Endodermal cell (in vitro differentiated cells): ENCODE data around the gene APOBR. TPM values are rescaled to one million over a fixed set of nuclear protein-coding genes. Genes with fewer than 3 reads are reported as not detected.

Experiments
- DNase-seq: peaks from one replicate; pipeline ENCODE4 v3.0.0-alpha.2; 2017
- H3K27ac ChIP-seq: 2 replicates; pipeline ENCODE4 v1.5.1; 2013; ENCODE audit warnings: mild to moderate bottlenecking, low read depth, low read length, moderate library complexity
- H3K27me3 ChIP-seq: 2 replicates; pipeline ENCODE4 v1.6.1; 2013; ENCODE audit warnings: mild to moderate bottlenecking, low read length, moderate library complexity; ENCODE audit not compliant: insufficient read depth, control insufficient read depth, poor library complexity, severe bottlenecking
- H3K36me3 ChIP-seq: 2 replicates; pipeline ENCODE4 v1.7.0; 2013; ENCODE audit warnings: mild to moderate bottlenecking, low read length, moderate library complexity; ENCODE audit not compliant: control insufficient read depth, insufficient read depth
- H3K4me1 ChIP-seq: one replicate; pipeline ENCODE4 v1.7.0; 2013; ENCODE audit warnings: low read length; ENCODE audit not compliant: control insufficient read depth, insufficient read depth
- H3K4me3 ChIP-seq: 2 replicates; pipeline ENCODE4 v1.5.1; 2013; ENCODE audit warnings: mild to moderate bottlenecking, low read length, moderate library complexity
- H3K9ac ChIP-seq: 2 replicates; pipeline ENCODE4 v1.6.1; 2013; ENCODE audit warnings: mild to moderate bottlenecking, low read length, moderate library complexity; ENCODE audit not compliant: poor library complexity, severe bottlenecking; ENCODE audit errors: extremely low read depth
- H3K9me3 ChIP-seq: 2 replicates; pipeline ENCODE4 v1.6.1; 2013; ENCODE audit warnings: mild to moderate bottlenecking, low read length, moderate library complexity; ENCODE audit not compliant: control insufficient read depth
- H3K27ac Mint-ChIP-seq: 2 replicates; pipeline ENCODE4 v1.8.0; 2020; ENCODE audit warnings: mixed read lengths
- H3K27me3 Mint-ChIP-seq: 2 replicates; pipeline ENCODE4 v1.8.0; 2021; ENCODE audit warnings: mild to moderate bottlenecking, mixed read lengths; ENCODE audit not compliant: insufficient read depth
- H3K36me3 Mint-ChIP-seq: 2 replicates; pipeline ENCODE4 v1.8.0; 2020; ENCODE audit warnings: low read depth, mixed read lengths
- H3K4me1 Mint-ChIP-seq: 2 replicates; pipeline ENCODE4 v1.8.0; 2020; ENCODE audit warnings: mixed read lengths
- H3K4me3 Mint-ChIP-seq: 2 replicates; pipeline ENCODE4 v1.8.0; 2020; ENCODE audit warnings: mild to moderate bottlenecking, moderate library complexity, mixed read lengths
- H3K9me3 Mint-ChIP-seq: 2 replicates; pipeline ENCODE4 v1.8.0; 2020; ENCODE audit warnings: mild to moderate bottlenecking, mixed read lengths
- WGBS, 2 experiments: methylation state at CpG; one replicate each; pipeline versions ENCODE4 v1.1.5 to v1.1.7; 2013; ENCODE audit warnings: missing lambda C conversion rate in 2 of 2, mixed read lengths in 1 of 2; ENCODE audit not compliant: insufficient coverage in 1 of 2, insufficient read length in 1 of 2; 5-methylcytosine and 5-hydroxymethylcytosine counted together
- total RNA-seq, 2 donors: library from RNA; stranded (reverse); fragmentation: NEBNext Ultra II Directional in 1 of 2; extraction: Animal tissue kit (Norgen Biotek cat#: 25700) in 1 of 2; gene quantifications; 2 replicates in 1 of 2; 3 replicates in 1 of 2; pipeline ENCODE4 v1.2.1, GENCODE V29; 2021
- TF ChIP-seq, protein P1 (sequence below): fragments of 200-600 bp; sonication (generic); conservative IDR thresholded peaks from 2 replicates; pipeline ENCODE4 v1.5.0; 2021; ENCODE audit warnings: antibody characterized with exemption, mild to moderate bottlenecking

APOBR gene
- total RNA-seq, 2 donors from 2014 or later, result not detected

GRCh38 chr16:28528463-28528867, 34.0 kb downstream of the APOBR start:
- no peak for DNase-seq
- no peaks in the 10 kb centered on the region for H3K36me3 Mint-ChIP-seq
- Histone ChIP-seq H3K27ac (no peak overlapping the region), H3K4me3 (no peak overlapping the region), H3K9ac (no peak overlapping the region), H3K36me3 (no peaks in the 10 kb centered on the region), H3K4me1 (no peaks in the 10 kb centered on the region), H3K9me3 (peaks cover 9% of the 10 kb centered on the region), H3K27me3 (no peaks in the 10 kb centered on the region)
- WGBS, 2 experiments, result 82 to 95% methylated on average over 4 to 5 of the region's 5 CpGs
- H3K9me3 Mint-ChIP-seq, result peaks cover 20% of the 10 kb centered on the region
- no peaks in the 10 kb centered on the region for H3K27me3 Mint-ChIP-seq
- no peak overlapping the region for H3K27ac Mint-ChIP-seq
- peaks cover 5% of the 10 kb centered on the region for H3K4me1 Mint-ChIP-seq
- no peak overlapping the region for H3K4me3 Mint-ChIP-seq
- TF ChIP-seq, protein P1, sequence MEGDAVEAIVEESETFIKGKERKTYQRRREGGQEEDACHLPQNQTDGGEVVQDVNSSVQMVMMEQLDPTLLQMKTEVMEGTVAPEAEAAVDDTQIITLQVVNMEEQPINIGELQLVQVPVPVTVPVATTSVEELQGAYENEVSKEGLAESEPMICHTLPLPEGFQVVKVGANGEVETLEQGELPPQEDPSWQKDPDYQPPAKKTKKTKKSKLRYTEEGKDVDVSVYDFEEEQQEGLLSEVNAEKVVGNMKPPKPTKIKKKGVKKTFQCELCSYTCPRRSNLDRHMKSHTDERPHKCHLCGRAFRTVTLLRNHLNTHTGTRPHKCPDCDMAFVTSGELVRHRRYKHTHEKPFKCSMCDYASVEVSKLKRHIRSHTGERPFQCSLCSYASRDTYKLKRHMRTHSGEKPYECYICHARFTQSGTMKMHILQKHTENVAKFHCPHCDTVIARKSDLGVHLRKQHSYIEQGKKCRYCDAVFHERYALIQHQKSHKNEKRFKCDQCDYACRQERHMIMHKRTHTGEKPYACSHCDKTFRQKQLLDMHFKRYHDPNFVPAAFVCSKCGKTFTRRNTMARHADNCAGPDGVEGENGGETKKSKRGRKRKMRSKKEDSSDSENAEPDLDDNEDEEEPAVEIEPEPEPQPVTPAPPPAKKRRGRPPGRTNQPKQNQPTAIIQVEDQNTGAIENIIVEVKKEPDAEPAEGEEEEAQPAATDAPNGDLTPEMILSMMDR, result no peak

DNA sequence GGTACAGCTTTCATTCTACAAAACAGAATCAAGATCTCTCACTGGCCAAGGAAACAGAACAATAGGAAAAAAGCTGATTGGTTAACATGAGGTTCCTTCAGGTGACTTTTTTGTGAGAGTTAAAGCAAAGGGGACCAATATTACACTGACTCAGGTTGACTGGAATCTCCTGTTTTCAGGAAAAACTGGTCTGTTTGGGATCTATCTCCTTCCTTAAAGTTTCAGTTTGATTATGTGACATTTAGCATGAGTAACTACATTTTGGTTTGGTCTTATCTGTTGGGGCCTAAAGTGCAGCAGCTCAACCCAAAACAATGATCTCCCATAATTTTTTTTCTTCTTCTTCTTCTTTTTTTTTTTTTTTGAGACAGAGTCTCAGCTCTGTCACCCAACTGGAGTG, 34.7 kb downstream of the APOBR start:
- Histone ChIP-seq H3K27ac (no peak overlapping the region), H3K4me3 (no peak overlapping the region), H3K9ac (no peak overlapping the region), H3K36me3 (no peaks in the 10 kb centered on the region), H3K9me3 (peaks cover 9% of the 10 kb centered on the region), H3K27me3 (no peaks in the 10 kb centered on the region), H3K4me1 (no peaks in the 10 kb centered on the region)
- H3K4me3 Mint-ChIP-seq, result no peak overlapping the region
- peaks cover 5% of the 10 kb centered on the region for H3K4me1 Mint-ChIP-seq
- peaks cover 17% of the 10 kb centered on the region for H3K9me3 Mint-ChIP-seq
- no peak for DNase-seq
- H3K27ac Mint-ChIP-seq, result no peak overlapping the region
- TF ChIP-seq, protein P1, result no peak
- H3K27me3 Mint-ChIP-seq, result no peaks in the 10 kb centered on the region
- H3K36me3 Mint-ChIP-seq, result no peaks in the 10 kb centered on the region

DNA sequence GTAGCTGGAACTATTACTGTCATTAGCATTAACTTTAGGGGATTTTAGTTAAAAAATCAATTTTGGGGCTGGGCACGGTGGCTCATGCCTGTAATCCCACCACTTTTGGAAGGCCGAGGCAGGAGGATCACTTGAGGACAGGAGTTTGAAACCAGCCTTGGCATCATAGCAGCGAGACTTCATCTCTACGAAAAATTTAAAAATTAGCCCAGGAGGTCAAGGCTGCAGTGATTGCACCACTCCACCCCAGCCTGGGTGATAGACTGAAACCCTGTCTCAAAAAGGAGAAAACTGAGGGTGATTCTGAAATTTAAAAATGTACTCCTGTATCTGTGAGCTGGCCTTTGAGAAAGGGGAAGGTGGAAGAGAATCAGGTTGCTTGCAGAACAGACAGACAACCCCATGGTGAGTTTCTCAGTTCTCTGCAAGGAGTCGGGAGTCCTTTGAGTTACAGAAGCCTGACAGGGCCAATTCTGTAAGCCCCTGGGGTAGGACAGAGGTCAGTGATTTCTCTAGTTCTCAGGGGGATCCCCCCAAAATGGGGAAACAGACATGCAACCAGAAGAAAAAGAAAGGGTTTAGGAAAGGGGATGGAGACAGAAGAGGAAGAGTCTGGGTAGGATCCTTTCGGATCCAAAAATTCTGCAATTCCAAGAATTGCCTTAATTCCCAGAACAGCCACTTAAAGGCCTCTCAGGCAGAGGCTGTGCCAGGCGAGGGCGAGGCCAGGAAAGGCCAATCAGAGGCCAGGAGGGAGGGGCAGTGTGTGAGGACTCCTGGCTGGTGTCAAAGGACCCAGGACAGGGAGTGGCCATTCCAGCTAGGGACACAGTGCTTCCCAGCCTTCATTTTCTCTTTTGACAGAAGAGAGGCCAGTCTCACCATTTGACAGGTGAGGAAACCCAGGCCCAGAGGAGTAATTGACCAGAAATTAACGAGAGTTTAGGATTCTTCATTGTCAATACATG, 37.6 kb downstream of the APOBR start:
- H3K9me3 Mint-ChIP-seq, result no peaks in the 10 kb centered on the region
- no peak overlapping the region for H3K4me3 Mint-ChIP-seq
- H3K27ac ChIP-seq, result no peak overlapping the region
- peak overlapping the region; percentile 41 for H3K27ac Mint-ChIP-seq
- H3K36me3 Mint-ChIP-seq, result no peaks in the 10 kb centered on the region
- WGBS, 2 experiments, result 73 to 76% methylated on average over 7 to 9 of the region's 9 CpGs
- H3K9ac ChIP-seq, result no peak overlapping the region
- TF ChIP-seq, protein P1, result no peak
- H3K4me1 Mint-ChIP-seq, result peaks cover 5% of the 10 kb centered on the region
- no peaks in the 10 kb centered on the region for H3K9me3 ChIP-seq
- H3K27me3 ChIP-seq, result no peaks in the 10 kb centered on the region
- peak; percentile 92 for DNase-seq
- no peaks in the 10 kb centered on the region for H3K36me3 ChIP-seq
- no peak overlapping the region for H3K4me3 ChIP-seq
- no peaks in the 10 kb centered on the region for H3K27me3 Mint-ChIP-seq
- H3K4me1 ChIP-seq, result no peaks in the 10 kb centered on the region
